ENCODE data around the gene PEX3. TPM values are rescaled to one million over a fixed set of nuclear protein-coding genes. Genes with fewer than 3 reads are reported as not detected.
"Not testable (repeated sequence)": the region's sequence is repeated elsewhere in the genome, so short reads cannot be mapped to it uniquely, and the experiment has no call there.

PEX3 gene
- total and polyA plus RNA-seq, 2 experiments from 2014 or later = 13.8 to 19.4 TPM

GRCh38 chr6:143468823-143469222 is 18.2 kb downstream of the PEX3 start:
- not testable (repeated sequence) for H3K4me1 Mint-ChIP-seq; H3K27ac Mint-ChIP-seq; H3K36me3 Mint-ChIP-seq (ENCODE audit: low read depth); H3K4me2 ChIP-seq; ATAC-seq; H3K9me3 Mint-ChIP-seq; H3K27ac ChIP-seq (ENCODE audit: low read depth); H3K36me3 ChIP-seq (ENCODE audit: insufficient read depth); DNase-seq (ENCODE audit: low spot score); H3K4me3 ChIP-seq; H3K4me3 Mint-ChIP-seq; H3K27me3 ChIP-seq (ENCODE audit: insufficient read depth); H3K9me2 ChIP-seq (ENCODE audit: insufficient read depth); H3K79me2 ChIP-seq (replicated peaks; ENCODE audit: insufficient read depth); H3K27me3 Mint-ChIP-seq (ENCODE audit: insufficient read depth, low read depth, poor library complexity); H3F3A ChIP-seq (replicated peaks; ENCODE audit: low read depth); H4K20me1 ChIP-seq (replicated peaks; ENCODE audit: insufficient read depth); H3K4me1 ChIP-seq (ENCODE audit: insufficient read depth); H2AFZ ChIP-seq

- Histone ChIP-seq H3F3A (replicated peaks; ENCODE audit: low read depth) (no peaks in the 10 kb centered on the region), H3K4me1 (ENCODE audit: insufficient read depth) (no peaks in the 10 kb centered on the region), H4K20me1 (replicated peaks; ENCODE audit: insufficient read depth) (no peaks in the 10 kb centered on the region), H3K27me3 (ENCODE audit: insufficient read depth) (no peaks in the 10 kb centered on the region), H3K4me3 (no peak overlapping the region), H3K9me2 (ENCODE audit: insufficient read depth) (no peaks in the 10 kb centered on the region), H2AFZ (no peak overlapping the region), H3K4me2 (no peak overlapping the region), H3K36me3 (ENCODE audit: insufficient read depth) (no peaks in the 10 kb centered on the region), H3K79me2 (replicated peaks; ENCODE audit: insufficient read depth) (no peaks in the 10 kb centered on the region), H3K27ac (ENCODE audit: low read depth) (no peak overlapping the region)
- TF ChIP-seq REST (IDR thresholded peaks at IDR 0.05; ENCODE audit: unreplicated experiment) (no peak), ZNF331 (CRISPR knock-in tag; IDR thresholded peaks at IDR 0.05; ENCODE audit: low read depth) (no peak), ZNF114 (CRISPR knock-in tag; IDR thresholded peaks at IDR 0.05) (no peak)
- H3K4me1 Mint-ChIP-seq = no peaks in the 10 kb centered on the region
- ATAC-seq (no peak), DNase-seq (ENCODE audit: low spot score) (no peak)
- H3K36me3 Mint-ChIP-seq (ENCODE audit: low read depth) = no peaks in the 10 kb centered on the region; the same call in 2 of the 3 replicates
- H3K27ac Mint-ChIP-seq = no peak overlapping the region
- no peaks in the 10 kb centered on the region for H3K9me3 Mint-ChIP-seq
- peaks cover 1% of the 10 kb centered on the region for H3K27me3 Mint-ChIP-seq (ENCODE audit: insufficient read depth, low read depth, poor library complexity)
- H3K4me3 Mint-ChIP-seq = no peak overlapping the region
Observed at GRCh38 chr6:143471822-143472221, 21.2 kb downstream of the PEX3 start.

- Mint-ChIP-seq H3K4me1 (no peaks in the 10 kb centered on the region), H3K36me3 (ENCODE audit: low read depth) (no peaks in the 10 kb centered on the region; the same call in 2 of the 3 replicates)
- TF ChIP-seq EZH2 (IDR thresholded peaks at IDR 0.05; ENCODE audit: low read depth, unreplicated experiment) (no peak), CREB1 (CRISPR knock-in tag; IDR thresholded peaks at IDR 0.05; ENCODE audit: low read depth) (no peak), CTCF (conservative IDR thresholded peaks at IDR 0.05; ENCODE audit: low read depth in 2 of 2) (no peak), POLR2AphosphoS5 (IDR thresholded peaks at IDR 0.05; ENCODE audit: low read depth) (no peak), REST (IDR thresholded peaks at IDR 0.05; ENCODE audit: unreplicated experiment) (no peak), NANOG (IDR thresholded peaks at IDR 0.05; ENCODE audit: borderline replicate concordance) (no peak), STAT1 (IDR thresholded peaks at IDR 0.05; ENCODE audit: unreplicated experiment) (no peak), EZH2phosphoT487 (IDR thresholded peaks at IDR 0.05; ENCODE audit: unreplicated experiment) (no peak), ZNF114 (CRISPR knock-in tag; IDR thresholded peaks at IDR 0.05) (no peak), ZNF331 (CRISPR knock-in tag; IDR thresholded peaks at IDR 0.05; ENCODE audit: low read depth) (no peak)
Observed at GRCh38 chr6:143476545-143476944, 25.9 kb downstream of the PEX3 start.

More at GRCh38 chr6:143476545-143476944, 25.9 kb downstream of the PEX3 start:
- Histone ChIP-seq H4K20me1 (replicated peaks; ENCODE audit: insufficient read depth) (no peaks in the 10 kb centered on the region), H3F3A (replicated peaks; ENCODE audit: low read depth) (no peaks in the 10 kb centered on the region), H3K36me3 (ENCODE audit: insufficient read depth) (no peaks in the 10 kb centered on the region), H2AFZ (no peak overlapping the region), H3K79me2 (replicated peaks; ENCODE audit: insufficient read depth) (no peaks in the 10 kb centered on the region), H3K9me2 (ENCODE audit: insufficient read depth) (no peaks in the 10 kb centered on the region), H3K27me3 (ENCODE audit: insufficient read depth) (no peaks in the 10 kb centered on the region), H3K27ac (ENCODE audit: low read depth) (no peak overlapping the region), H3K4me3 (no peak overlapping the region), H3K4me2 (no peak overlapping the region), H3K4me1 (ENCODE audit: insufficient read depth) (no peaks in the 10 kb centered on the region)
- no peak for DNase-seq (ENCODE audit: low spot score)
- ATAC-seq = no peak
- no peak overlapping the region for H3K4me3 Mint-ChIP-seq
- H3K27ac Mint-ChIP-seq = no peak overlapping the region
- no peaks in the 10 kb centered on the region for H3K9me3 Mint-ChIP-seq
- peaks cover 1% of the 10 kb centered on the region for H3K27me3 Mint-ChIP-seq (ENCODE audit: insufficient read depth, low read depth, poor library complexity)
